BLaER1 treated with 17β-estradiol and CSF1 and Interleukin-3, amounts not matched to agents 10 nM and 100 nM (cell line): Measurements from ENCODE around the gene LAD1.
A peak's percentile ranks its signal among the peaks of the same experiment; 100 is the strongest.

Source experiments
- H3K27ac ChIP-seq, 11 experiments: shearing (Covaris generic); formaldehyde crosslinking; 2 replicates each; pipeline ENCODE4 v1.8.1; 2022
- H3K27me3 ChIP-seq, 11 experiments: shearing (Covaris generic); formaldehyde crosslinking; 2 replicates each; pipeline ENCODE4 v1.8.1; 2022
- H3K36me3 ChIP-seq, 11 experiments: shearing (Covaris generic); formaldehyde crosslinking; 2 replicates each; pipeline ENCODE4 v1.8.1; 2022
- H3K4me1 ChIP-seq, 10 experiments: shearing (Covaris generic); formaldehyde crosslinking; 2 replicates each; pipeline ENCODE4 v1.8.1; 2022
- H3K4me2 ChIP-seq, 11 experiments: shearing (Covaris generic); formaldehyde crosslinking; 2 replicates each; pipeline ENCODE4 v1.8.1; 2022
- H3K4me3 ChIP-seq, 10 experiments: shearing (Covaris generic); formaldehyde crosslinking; 2 replicates each; pipeline ENCODE4 v1.8.1; 2022
- H3K9ac ChIP-seq, 11 experiments: shearing (Covaris generic); formaldehyde crosslinking; 2 replicates each; pipeline ENCODE4 v1.8.1; 2022
- H3K9me3 ChIP-seq, 11 experiments: shearing (Covaris generic); formaldehyde crosslinking; replicated peaks in 1 of 11; 2 replicates each; pipeline ENCODE4 v1.8.1; 2022
- H4K20me1 ChIP-seq, 11 experiments: shearing (Covaris generic); formaldehyde crosslinking; 2 replicates each; pipeline ENCODE4 v1.8.1; 2022
- Cebpa-rat ChIP-seq, 11 experiments: shearing (Covaris generic); IDR thresholded peaks; 2 replicates each; pipeline ENCODE4 v1.8.1; 2022

Gene LAD1, protein sequence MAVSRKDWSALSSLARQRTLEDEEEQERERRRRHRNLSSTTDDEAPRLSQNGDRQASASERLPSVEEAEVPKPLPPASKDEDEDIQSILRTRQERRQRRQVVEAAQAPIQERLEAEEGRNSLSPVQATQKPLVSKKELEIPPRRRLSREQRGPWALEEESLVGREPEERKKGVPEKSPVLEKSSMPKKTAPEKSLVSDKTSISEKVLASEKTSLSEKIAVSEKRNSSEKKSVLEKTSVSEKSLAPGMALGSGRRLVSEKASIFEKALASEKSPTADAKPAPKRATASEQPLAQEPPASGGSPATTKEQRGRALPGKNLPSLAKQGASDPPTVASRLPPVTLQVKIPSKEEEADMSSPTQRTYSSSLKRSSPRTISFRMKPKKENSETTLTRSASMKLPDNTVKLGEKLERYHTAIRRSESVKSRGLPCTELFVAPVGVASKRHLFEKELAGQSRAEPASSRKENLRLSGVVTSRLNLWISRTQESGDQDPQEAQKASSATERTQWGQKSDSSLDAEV

DNA sequence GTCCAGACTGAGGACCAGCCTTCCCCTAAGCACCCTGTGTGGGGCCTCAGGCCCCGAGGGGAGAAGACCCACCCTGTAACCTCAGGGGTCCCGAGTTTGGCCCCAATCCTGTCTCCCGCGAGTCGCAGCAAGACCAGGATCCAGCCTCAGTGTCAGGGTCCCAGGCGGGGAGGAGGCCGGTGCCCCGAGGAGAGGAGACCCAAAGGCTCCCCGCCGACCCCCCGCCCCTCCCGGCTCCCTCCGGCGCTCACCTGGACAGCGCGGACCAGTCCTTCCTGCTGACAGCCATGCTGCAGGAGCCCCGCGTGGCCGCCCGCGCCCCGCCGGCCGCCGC, at the start of gene LAD1:
TSS of gene LAD1 (minus strand) at position 307 of the 334 bp plus-strand sequence. CDS start at position 289, 18 bp downstream.
- Histone ChIP-seq H3K9ac (no peak within 1 kb of the TSS), H3K36me3 (no peaks in the 10 kb centered on the region), H3K27me3 (no peaks in the 10 kb centered on the region), H3K4me3 (no peak within 1 kb of the TSS), H3K27ac (no peak within 1 kb of the TSS), H3K4me2 (no peak within 1 kb of the TSS), H3K4me1 (peaks cover 3 to 52% (median 32%) of the 10 kb centered on the region in 10 experiments; a peak in 19 of 20 replicates), H3K9me3 (no peaks in the 10 kb centered on the region), H4K20me1 (no peaks in the 10 kb centered on the region; a peak in 2 of 22 replicates)
- no peak for TF ChIP-seq Cebpa-rat (IDR thresholded peaks at IDR 0.05)

DNA sequence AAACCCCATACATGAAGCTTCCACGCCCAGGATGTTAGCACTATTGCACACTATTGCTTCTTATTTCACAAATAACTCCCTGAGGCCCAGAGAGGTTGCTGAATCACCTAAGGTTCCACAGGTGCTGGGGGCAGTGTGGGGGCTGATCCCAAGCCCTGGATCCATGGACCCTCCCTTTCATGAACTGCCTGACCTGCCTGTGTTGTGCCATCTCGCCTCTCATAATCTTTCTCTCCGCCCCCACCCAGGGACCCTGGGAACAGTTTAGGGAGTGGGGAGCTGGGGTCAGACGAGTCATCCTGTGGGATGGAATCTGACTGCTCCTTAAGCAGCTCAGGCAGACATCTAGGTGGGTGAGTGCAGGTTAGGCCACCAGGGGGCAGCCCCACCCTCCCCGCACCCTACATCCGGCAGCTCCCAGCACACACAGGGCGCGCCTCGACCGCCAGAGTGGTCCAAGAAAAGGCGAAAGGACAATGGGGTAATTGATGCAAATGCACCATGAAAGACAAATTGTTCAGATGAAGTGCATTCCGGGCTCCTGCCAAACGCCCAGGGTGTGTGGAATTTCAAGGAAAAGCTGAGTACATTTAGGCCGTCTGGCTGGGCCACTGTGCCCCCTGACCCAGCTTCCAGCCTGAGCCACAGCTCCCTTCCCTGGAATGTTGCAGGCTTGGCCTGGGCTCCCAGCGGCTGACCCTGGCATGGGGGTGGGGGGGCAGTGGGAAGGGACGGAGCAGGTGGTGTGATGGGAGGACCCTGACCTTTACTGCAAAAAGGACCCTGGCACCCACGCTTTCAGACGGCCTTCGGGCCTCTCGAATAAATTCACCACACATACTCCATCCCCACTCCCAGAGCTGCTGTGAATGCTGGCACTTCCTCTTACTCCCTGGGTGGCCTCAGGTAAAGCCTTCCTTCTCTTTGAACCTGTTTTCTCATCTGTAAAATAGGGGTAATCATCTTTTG, 49.1 kb upstream of the LAD1 start:
- peaks cover 50 to 65% (median 57%) of the 10 kb centered on the region in 10 experiments for H3K4me1 ChIP-seq
- no peaks in the 10 kb centered on the region for H4K20me1 ChIP-seq
- peak overlapping the region; percentile 22 to 93 (median 45); a peak in 19 of 22 replicates for H3K4me2 ChIP-seq
- H3K9me3 ChIP-seq: no peaks in the 10 kb centered on the region
- peak overlapping the region in 3 of 11 experiments; percentile 8 to 20 (median 18); a peak in 2 of 22 replicates for H3K27ac ChIP-seq
- 0 out of 22 replicates have a peak, but pooled peaks of 1 of the 11 experiments have one; percentile 21 for TF ChIP-seq Cebpa-rat (IDR thresholded peaks at IDR 0.05)
- no peaks in the 10 kb centered on the region for H3K36me3 ChIP-seq
- H3K4me3 ChIP-seq: no peak overlapping the region
- no peaks in the 10 kb centered on the region for H3K27me3 ChIP-seq
- peak overlapping the region in 2 of 11 experiments; percentile 10 to 14; a peak in 1 of 22 replicates for H3K9ac ChIP-seq

DNA sequence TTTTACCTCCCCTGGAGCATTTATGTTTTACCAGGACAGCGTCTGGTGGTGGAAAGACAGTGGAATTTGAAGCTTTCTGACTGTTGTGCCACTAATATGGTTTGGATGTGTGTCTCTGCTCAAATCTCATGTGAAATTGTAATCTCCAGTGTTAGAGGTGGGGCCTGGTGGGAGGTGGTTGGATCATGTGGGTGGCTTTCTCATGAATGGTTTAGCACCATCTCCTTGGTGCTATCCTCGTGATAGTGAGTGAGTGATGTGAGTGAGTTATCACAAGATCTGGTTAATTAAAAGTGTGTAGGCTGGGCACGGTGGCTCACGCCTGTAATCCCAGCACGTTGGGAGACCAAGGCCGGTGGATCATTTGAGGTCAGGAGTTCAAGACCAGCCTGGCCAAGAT, 46.2 kb upstream of the LAD1 start:
- H3K4me1 ChIP-seq: peaks cover 22 to 56% (median 28%) of the 10 kb centered on the region in 10 experiments
- H3K36me3 ChIP-seq: no peaks in the 10 kb centered on the region
- peak overlapping the region in 1 of 11 experiments; percentile 4; a peak in 1 of 22 replicates for H3K4me2 ChIP-seq
- no peak overlapping the region for H3K4me3 ChIP-seq
- H3K27ac ChIP-seq: no peak overlapping the region
- no peak for TF ChIP-seq Cebpa-rat (IDR thresholded peaks at IDR 0.05)
- H4K20me1 ChIP-seq: no peaks in the 10 kb centered on the region
- peaks cover 0 to 5% (median 0%) of the 10 kb centered on the region in 11 experiments; a peak in 3 of 22 replicates for H3K9me3 ChIP-seq
- H3K27me3 ChIP-seq: no peaks in the 10 kb centered on the region
- no peak overlapping the region for H3K9ac ChIP-seq

DNA sequence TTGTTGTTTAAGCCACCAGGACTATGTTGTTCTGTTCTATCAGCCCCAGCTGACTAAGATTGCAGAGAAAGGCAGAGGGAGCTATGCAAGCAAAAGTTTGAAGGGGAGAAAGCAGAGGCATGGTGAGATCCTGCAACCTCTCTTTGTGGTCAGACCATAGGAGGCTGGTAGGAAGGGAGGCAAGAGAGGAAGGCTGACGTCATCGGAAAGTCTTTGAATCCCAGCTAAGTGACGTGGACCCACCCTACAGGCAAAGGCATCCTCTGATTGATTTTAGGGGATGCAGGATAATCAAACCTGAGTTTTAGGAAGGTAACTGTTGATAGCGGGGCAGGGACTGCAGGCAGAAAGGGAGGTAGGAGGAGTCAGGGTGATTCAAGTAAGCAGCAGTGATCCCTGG, 45.7 kb upstream of the LAD1 start:
- Histone ChIP-seq H3K4me3 (no peak overlapping the region), H3K4me1 (peaks cover 18 to 53% (median 25%) of the 10 kb centered on the region in 10 experiments), H3K36me3 (no peaks in the 10 kb centered on the region), H3K27ac (no peak overlapping the region), H3K4me2 (peak overlapping the region in 2 of 11 experiments; percentile 0 to 4; a peak in 1 of 22 replicates), H3K9ac (no peak overlapping the region), H4K20me1 (no peaks in the 10 kb centered on the region), H3K27me3 (no peaks in the 10 kb centered on the region), H3K9me3 (peaks cover 0 to 5% (median 0%) of the 10 kb centered on the region in 11 experiments; a peak in 3 of 22 replicates)
- TF ChIP-seq Cebpa-rat (IDR thresholded peaks at IDR 0.05): no peak

DNA sequence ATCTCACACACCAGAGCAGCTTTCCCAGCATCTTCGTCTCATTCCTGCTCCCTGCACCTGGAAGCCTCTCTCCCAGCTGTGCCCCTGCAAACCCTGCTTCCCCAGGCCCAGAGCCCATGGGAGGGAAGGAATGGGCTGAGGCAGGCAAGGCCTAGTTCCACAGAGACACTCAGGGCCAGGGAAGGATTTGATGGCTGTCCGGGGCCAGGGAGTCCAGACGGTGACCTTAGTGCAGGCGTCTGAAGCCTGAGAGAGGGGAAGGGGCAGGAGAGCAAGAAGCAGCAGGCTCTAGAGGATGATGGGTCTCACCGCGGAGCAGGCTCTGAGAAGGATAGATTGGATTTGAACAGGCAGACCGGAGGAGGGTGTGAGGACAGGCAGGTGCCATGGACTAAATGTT, 44.6 kb upstream of the LAD1 start:
- Histone ChIP-seq H3K9me3 (peaks cover 0 to 5% (median 0%) of the 10 kb centered on the region in 11 experiments; a peak in 3 of 22 replicates), H3K27ac (no peak overlapping the region), H3K36me3 (no peaks in the 10 kb centered on the region), H3K27me3 (no peaks in the 10 kb centered on the region), H4K20me1 (no peaks in the 10 kb centered on the region), H3K4me2 (no peak overlapping the region), H3K4me3 (no peak overlapping the region), H3K4me1 (peaks cover 11 to 42% (median 18%) of the 10 kb centered on the region in 10 experiments), H3K9ac (no peak overlapping the region)
- TF ChIP-seq Cebpa-rat (IDR thresholded peaks at IDR 0.05): no peak

DNA sequence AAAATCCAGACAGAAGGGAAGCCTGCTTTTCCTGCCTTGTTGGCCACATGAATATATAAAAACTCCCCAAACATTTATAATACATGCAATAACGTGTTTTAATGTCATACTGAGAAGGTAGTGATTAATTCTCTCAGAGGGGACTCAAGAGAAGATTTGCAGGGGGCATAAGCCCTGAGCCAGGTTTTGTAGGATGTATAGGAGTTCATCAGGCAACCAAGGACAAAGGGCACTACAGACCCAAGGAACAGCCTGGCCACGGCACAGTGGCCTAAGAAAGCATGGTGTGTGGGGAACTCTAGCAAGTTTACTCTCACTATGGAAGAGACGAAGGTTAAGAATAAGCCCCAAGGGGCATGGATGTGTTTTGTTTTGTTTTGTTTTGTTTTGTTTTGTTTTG, 37.8 kb upstream of the LAD1 start:
- Histone ChIP-seq H3K4me2 (no peak overlapping the region; a peak in 1 of 22 replicates), H3K27ac (no peak overlapping the region), H3K9ac (no peak overlapping the region), H4K20me1 (no peaks in the 10 kb centered on the region), H3K4me1 (peaks cover 10 to 34% (median 16%) of the 10 kb centered on the region in 10 experiments), H3K9me3 (peaks cover 0 to 5% (median 0%) of the 10 kb centered on the region in 11 experiments; a peak in 3 of 22 replicates), H3K4me3 (no peak overlapping the region), H3K36me3 (no peaks in the 10 kb centered on the region), H3K27me3 (no peaks in the 10 kb centered on the region)
- no peak for TF ChIP-seq Cebpa-rat (IDR thresholded peaks at IDR 0.05)

DNA sequence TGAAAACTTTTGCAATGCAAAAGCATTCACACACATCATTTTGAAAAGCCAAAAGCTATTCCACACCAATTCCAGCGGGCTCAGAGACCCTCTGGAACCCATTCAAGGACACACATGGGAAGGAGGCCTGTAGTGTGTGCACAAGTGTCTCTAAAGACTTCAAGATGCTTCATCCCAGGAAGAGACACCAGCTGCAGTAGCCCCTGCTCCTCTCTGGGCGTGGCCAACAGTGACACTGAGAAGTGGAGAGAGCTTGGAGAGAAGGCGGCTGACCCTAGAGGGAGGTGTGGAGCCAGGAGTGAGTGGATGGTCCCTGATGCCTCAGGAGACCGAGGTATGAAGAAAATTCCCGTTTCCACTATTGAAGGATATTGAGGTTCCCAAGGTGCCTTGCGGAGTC, 37.3 kb upstream of the LAD1 start:
- H3K9me3 ChIP-seq: peaks cover 0 to 5% (median 0%) of the 10 kb centered on the region in 11 experiments; a peak in 3 of 22 replicates
- no peaks in the 10 kb centered on the region for H4K20me1 ChIP-seq
- H3K9ac ChIP-seq: no peak overlapping the region
- no peak for TF ChIP-seq Cebpa-rat (IDR thresholded peaks at IDR 0.05)
- H3K36me3 ChIP-seq: no peaks in the 10 kb centered on the region
- H3K27me3 ChIP-seq: no peaks in the 10 kb centered on the region
- peak overlapping the region; percentile 24 to 75 (median 50); a peak in 18 of 22 replicates for H3K4me2 ChIP-seq
- peaks cover 10 to 28% (median 16%) of the 10 kb centered on the region in 10 experiments for H3K4me1 ChIP-seq
- no peak overlapping the region for H3K4me3 ChIP-seq
- H3K27ac ChIP-seq: no peak overlapping the region

DNA sequence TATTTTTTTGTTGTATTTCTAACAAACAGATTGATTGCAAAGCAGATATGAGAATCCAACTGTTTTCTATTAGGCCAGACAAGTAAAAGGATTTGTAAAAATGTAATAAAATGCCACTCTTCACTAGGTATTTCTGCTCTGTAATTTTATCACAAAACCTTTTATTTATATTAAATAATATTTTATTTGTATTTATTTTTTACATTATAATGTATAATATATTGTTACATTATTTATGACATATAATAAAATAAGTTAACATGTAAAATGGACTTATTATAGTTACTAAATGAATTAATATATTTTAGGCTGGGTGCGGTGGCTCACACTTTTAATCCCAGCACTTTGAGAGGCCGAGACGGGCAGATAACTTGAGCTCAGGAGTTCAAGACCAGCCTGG, 35.1 kb upstream of the LAD1 start:
- H3K4me2 ChIP-seq: no peak overlapping the region
- no peaks in the 10 kb centered on the region; a peak in 1 of 22 replicates for H4K20me1 ChIP-seq
- H3K27ac ChIP-seq: no peak overlapping the region
- H3K4me3 ChIP-seq: no peak overlapping the region
- H3K4me1 ChIP-seq: peaks cover 8 to 16% (median 14%) of the 10 kb centered on the region in 10 experiments
- no peaks in the 10 kb centered on the region for H3K36me3 ChIP-seq
- no peak overlapping the region for H3K9ac ChIP-seq
- no peak for TF ChIP-seq Cebpa-rat (IDR thresholded peaks at IDR 0.05)
- H3K27me3 ChIP-seq: no peaks in the 10 kb centered on the region
- no peaks in the 10 kb centered on the region for H3K9me3 ChIP-seq
